KBM-7 (cell line): Measurements from ENCODE around the gene KIAA1549.

Source experiments
- DNase-seq: peaks from one replicate; pipeline ENCODE4 v3.0.0-alpha.2; 2015
- in situ Hi-C: fragments of 300-500 bp; cut with MboI; formaldehyde crosslinking; loops from 2 replicates; pipeline ENCODE4 v1.14.3; 2020; ENCODE audit warnings: low sequenced_read_pairs, low pct_unique_long_range_greater_than_20kb, mixed read lengths

Gene KIAA1549

GRCh38 chr7:138890499-138891445 lies 90.4 kb downstream of the KIAA1549 start:
- no peak for DNase-seq
- in situ Hi-C loops, result no loop called here

GRCh38 chr7:138889582-138890498 lies 91.3 kb downstream of the KIAA1549 start:
- in situ Hi-C loops, result no loop called here
- DNase-seq, result no peak

DNA sequence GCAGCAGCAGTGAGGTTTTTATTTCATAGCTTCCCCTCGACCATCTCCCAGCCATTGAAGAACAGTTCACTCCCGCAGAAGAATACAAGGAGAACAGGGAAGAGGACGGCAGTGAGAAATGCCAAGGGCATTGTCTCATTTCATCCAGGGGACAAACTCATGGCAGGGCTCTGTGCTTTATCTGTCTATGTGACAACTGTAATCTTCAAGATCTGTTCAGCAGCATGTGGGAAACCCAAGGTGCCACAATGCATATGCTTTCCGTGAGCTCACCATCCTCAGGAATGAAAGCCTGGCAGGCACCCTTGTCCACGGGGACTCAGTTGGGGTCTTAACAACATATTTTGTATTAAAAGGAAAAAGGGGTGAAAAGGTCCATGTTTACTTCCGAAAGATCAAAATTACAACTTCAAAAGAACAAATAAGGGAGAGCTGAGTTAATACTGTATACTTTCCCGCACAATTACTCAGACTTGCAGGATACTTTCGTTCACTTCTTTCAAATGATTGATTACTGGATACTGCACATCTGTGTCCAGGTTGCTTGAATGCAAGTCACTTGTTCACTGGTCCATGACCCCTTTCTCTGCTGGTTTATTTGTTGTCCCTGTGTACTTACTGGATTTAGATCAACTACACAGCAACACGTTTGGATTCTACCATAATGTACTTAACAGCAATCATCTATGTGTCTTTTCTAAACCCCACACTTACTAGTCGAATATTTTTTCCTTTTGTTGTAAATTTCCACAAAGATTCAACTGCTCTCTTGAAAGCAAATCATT lies 93.1 kb downstream of the KIAA1549 start:
- in situ Hi-C loops, result no loop called here
- DNase-seq, result no peak

GRCh38 chr7:138887085-138887710 lies 94.0 kb downstream of the KIAA1549 start:
- in situ Hi-C loops, result no loop called here
- DNase-seq, result no peak

DNA sequence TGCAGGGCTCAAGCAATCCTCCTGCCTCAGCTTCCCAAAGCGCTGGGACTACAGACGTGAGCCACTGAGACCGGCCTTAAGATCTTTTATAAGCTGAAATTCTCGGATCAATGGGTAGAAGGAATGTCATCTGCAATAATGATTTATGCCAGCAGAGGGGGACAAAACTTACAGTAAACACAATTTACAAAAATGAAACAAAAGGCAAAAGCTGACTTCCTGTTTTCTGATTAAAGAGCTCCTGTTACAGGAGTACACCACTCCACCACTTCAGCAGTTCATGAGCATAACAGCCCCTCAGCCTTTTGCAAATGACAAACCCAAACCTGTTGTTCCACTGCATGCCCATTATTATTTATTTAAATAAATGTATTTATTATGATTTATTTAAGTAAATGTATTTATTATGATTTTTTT lies 94.7 kb downstream of the KIAA1549 start:
- peak; percentile 95 for DNase-seq
- in situ Hi-C loops, result no loop called here

GRCh38 chr7:138885383-138886147 lies 95.6 kb downstream of the KIAA1549 start:
- in situ Hi-C loops, result no loop called here
- DNase-seq, result no peak

DNA sequence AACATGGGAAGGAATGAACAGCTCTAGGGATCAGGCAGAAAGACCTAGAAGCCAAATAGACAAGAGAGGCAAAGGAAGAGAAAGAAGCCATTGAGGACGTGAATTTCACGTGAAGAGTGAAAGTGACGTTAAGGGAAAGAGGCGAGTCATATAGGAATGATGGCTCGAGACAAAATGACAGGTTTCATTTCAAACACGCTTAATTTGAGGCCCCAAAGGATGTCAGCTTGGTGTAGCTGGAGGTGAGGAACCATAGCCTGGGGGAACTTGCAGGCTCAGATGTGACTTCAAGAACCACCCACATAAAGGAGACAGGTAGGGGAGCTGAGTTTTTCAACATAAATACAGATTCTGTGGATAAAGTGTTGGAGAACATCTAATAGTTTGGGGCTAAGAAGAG lies 98.9 kb downstream of the KIAA1549 start:
- no peak for DNase-seq
- in situ Hi-C loops, result no loop called here

DNA sequence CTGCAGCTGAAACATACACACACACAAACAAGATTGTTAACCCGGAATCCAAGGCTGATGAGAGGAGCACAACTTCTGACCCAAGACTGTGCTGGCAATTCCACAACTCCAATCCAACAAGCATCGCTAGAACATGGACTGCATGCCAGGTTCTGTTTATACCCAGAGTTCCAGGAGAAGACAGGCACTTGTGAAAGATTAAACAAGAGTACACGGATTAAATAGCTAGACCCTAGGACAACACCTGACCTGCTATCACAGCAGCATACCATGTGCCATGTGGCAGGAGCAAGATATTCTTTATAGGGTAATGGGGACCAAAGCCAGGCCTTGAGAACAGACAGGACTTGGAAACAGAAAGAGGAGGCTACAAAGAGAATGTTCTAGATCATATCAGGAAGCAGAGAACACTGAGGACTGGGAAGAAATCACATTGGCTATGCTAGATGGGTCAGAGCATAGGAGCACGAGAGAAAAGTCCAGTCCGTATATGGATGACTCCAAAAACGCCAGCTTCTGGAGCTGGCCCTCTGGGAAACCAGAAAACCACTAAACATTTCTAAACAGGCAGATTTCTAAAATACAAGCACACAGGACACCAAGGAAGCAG lies 99.5 kb downstream of the KIAA1549 start:
- in situ Hi-C loops, result no loop called here
- DNase-seq, result no peak

DNA sequence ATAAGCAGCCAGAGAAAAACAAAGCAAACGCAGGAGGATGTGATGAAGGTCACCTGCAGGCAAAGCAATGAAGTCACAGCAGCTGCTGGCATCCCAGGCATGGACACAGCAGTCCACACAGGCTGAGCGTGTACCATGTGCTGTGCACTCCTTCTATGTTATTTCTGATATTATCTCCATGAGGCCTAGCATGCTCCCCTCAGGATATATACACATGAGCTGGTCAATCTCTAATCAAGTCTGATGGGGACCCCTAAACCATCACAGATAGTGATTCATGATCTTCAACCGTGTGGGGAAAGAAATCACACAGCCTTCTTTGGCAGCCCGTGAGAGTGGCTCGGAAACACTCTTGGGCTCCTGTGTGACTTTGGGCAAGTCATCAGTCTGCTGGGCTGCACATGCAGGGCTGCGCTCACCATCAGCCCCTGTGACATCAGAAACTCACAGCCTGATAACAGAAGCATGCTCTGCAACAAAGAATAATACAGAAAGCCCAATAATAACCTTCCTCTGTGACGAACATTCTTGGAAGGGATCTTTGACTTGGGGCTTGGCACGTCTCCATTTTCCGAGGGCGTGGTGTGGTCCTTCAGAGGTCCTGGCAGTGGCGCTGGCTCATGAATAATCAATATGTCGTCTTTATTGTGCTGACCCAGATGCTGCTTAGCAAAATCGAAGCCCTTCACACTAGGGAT lies 100.2 kb downstream of the KIAA1549 start:
- in situ Hi-C loops, result no loop called here
- no peak for DNase-seq

- DNase-seq, result no peak
- in situ Hi-C loops, result no loop called here
Observed at GRCh38 chr7:138879356-138879755, 101.8 kb downstream of the KIAA1549 start.

DNA sequence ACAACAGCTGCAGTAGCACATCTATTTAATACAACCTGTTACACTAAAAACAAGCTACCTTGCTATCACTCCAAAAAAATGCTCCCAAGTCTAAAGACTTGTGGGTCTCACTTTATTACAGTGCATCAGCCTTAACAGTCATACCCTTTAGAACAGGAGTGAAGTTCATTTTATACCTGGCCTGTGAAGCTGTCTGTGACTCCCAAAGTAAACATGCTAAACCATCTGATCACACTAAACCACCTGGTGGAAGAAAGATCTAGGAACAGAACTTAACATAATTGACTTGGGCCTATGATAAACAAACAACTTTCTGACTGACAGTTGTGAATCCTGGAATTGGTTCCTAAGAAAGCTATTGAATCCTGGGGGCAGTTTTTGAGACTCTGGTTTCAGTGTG lies 102.3 kb downstream of the KIAA1549 start:
- in situ Hi-C loops, result no loop called here
- DNase-seq, result no peak

GRCh38 chr7:138878051-138878450 lies 103.1 kb downstream of the KIAA1549 start:
- in situ Hi-C loops, result no loop called here
- no peak for DNase-seq

GRCh38 chr7:138876326-138876725 lies 104.9 kb downstream of the KIAA1549 start:
- DNase-seq, result no peak
- in situ Hi-C loops, result no loop called here

- in situ Hi-C loops, result no loop called here
- peak; percentile 41 for DNase-seq
Observed at GRCh38 chr7:138875794-138876193, 105.4 kb downstream of the KIAA1549 start.

GRCh38 chr7:138873220-138873892 lies 107.8 kb downstream of the KIAA1549 start:
- DNase-seq, result no peak
- in situ Hi-C loops, result no loop called here

- no peak for DNase-seq
- in situ Hi-C loops, result no loop called here
Observed at GRCh38 chr7:138872576-138872975, 108.6 kb downstream of the KIAA1549 start.

DNA sequence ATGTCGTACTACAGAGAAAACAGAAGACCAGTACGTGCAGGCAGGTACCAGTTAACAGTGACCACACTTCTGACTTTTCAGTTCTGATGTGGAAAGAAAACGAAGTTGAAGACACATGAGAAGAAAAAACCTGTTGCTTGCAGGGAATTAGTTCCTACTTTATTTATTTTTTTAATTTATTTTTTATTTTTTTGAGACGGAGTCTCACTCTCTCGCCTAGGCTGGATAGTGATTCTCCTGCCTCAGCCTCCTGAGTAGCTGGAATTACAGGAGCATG lies 109.4 kb downstream of the KIAA1549 start:
- DNase-seq, result no peak
- in situ Hi-C loops, result no loop called here
